OCI-LY7 (cell line): ENCODE data around the gene SIK3.

ENCODE experiments used
- CTCF ChIP-seq: fragments of 200-600 bp; sonication (generic); conservative IDR thresholded peaks from 2 replicates; pipeline ENCODE4 v1.5.1; 2014; ENCODE audit warnings: mild to moderate bottlenecking, antibody characterized with exemption, low read length, moderate library complexity, mixed read lengths
- EZH2phosphoT487 ChIP-seq: fragments of 200-600 bp; sonication (generic); IDR thresholded peaks from 2 replicates; pipeline ENCODE4 v1.6.1; 2018; ENCODE audit warnings: low read depth, borderline replicate concordance, mild to moderate bottlenecking, mixed run types, antibody characterized with exemption, low read length, moderate library complexity, mixed read lengths

GRCh38 chr11:117145393-117145761 is 47.1 kb upstream of the SIK3 start:
- TF ChIP-seq CTCF: peak; percentile 51
- no peak for TF ChIP-seq EZH2phosphoT487
